Activated CD8-positive, alpha-beta T cell treated with anti-CD3 and anti-CD28 coated beads for 36 hours (primary cell): Measurements from ENCODE around the gene CMTM3. TPM values are rescaled to one million over a fixed set of nuclear protein-coding genes. Genes with fewer than 3 reads are reported as not detected.

Experiments
- ATAC-seq: fragments of 200-7000 bp; cut with Tn5 transposase; one replicate; pipeline ENCODE4 v1.10.0; 2021; ENCODE audit warnings: mild to moderate bottlenecking, moderate library complexity
- CTCF ChIA-PET: fragments of 350-600 bp; sonication (Branson Sonifier 250); formaldehyde crosslinking; loops from one replicate; lab custom pipeline; 2021; ENCODE audit warnings: antibody characterized with exemption; lab: Charles Lee
- POLR2A ChIA-PET: fragments of 350-600 bp; sonication (Branson Sonifier 250); formaldehyde crosslinking; loops from one replicate; lab custom pipeline; 2021; ENCODE audit warnings: antibody characterized with exemption; lab: Charles Lee
- DNase-seq: peaks from one replicate; pipeline ENCODE4 v3.0.0-alpha.2; 2020
- H3K27ac Mint-ChIP-seq: one replicate; pipeline ENCODE4 v1.8.0; 2021; ENCODE audit warnings: mild to moderate bottlenecking, mixed read lengths
- H3K27me3 Mint-ChIP-seq: one replicate; pipeline ENCODE4 v1.8.0; 2021; ENCODE audit warnings: mixed read lengths
- H3K36me3 Mint-ChIP-seq: one replicate; pipeline ENCODE4 v1.8.0; 2021; ENCODE audit warnings: low read depth, mixed read lengths
- H3K4me1 Mint-ChIP-seq: one replicate; pipeline ENCODE4 v1.8.0; 2021; ENCODE audit warnings: low read depth, mixed read lengths
- H3K4me3 Mint-ChIP-seq: one replicate; pipeline ENCODE4 v1.8.0; 2021; ENCODE audit warnings: mild to moderate bottlenecking, moderate library complexity, mixed read lengths
- H3K9me3 Mint-ChIP-seq: one replicate; pipeline ENCODE4 v1.8.0; 2021; ENCODE audit warnings: mixed read lengths
- CTCF ChIP-seq: fragments of 200-600 bp; IDR thresholded peaks from one replicate; pipeline ENCODE4 v1.8.0; 2022; ENCODE audit warnings: antibody characterized with exemption, mild to moderate bottlenecking
- intact Hi-C: fragments of 100-400 bp; cut with micrococcal nuclease; formaldehyde crosslinking; loops from one replicate; pipeline ENCODE4 v1.10.0; 2022
- total RNA-seq, 2 experiments: library from RNA; stranded (reverse); gene quantifications; one replicate each; pipeline ENCODE4 v1.2.3, GENCODE V29; 2021

The CMTM3 gene
- total RNA-seq, 2 experiments from 2014 or later: 48.0 to 49.4 TPM

DNA sequence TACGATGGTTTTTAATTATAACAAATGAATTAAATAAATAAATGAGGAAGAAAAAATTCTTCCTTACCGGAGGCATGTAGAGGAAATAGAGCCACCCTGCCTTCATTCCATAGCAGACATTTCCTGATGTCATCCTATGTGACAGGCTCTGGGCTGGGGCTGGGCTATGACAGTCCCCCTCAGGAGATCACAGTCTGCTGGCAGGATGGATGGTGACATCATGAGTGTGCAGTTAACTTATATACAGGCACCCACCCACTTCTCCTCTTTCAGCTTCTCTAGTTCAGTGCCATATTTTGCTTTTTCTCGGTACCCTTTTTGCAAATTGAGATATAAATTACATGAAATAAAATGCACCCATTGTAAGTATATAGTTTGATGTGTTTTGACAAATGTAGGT is 6.4 kb upstream of the CMTM3 start:
- Mint-ChIP-seq H3K4me1 (peaks cover 37% of the 10 kb centered on the region), H3K4me3 (no peak overlapping the region), H3K9me3 (peaks cover 6% of the 10 kb centered on the region), H3K27me3 (no peaks in the 10 kb centered on the region), H3K27ac (peak overlapping the region; percentile 71), H3K36me3 (peaks cover 2% of the 10 kb centered on the region)
- POLR2A ChIA-PET: interaction anchor here (1.1 to 1.6 kb wide), 2 partner anchors 19 to 46 kb away, joined by 3 to 5 read pairs; partner anchors contain the start of genes CKLF and CMTM2
- peak; percentile 78 for ATAC-seq
- no peak for TF ChIP-seq CTCF
- CTCF ChIA-PET: interaction anchor here (0.9 to 4.2 kb wide), 7 partner anchors 8 to 76 kb away, joined by 3 to 22 read pairs (median 5); no protein-coding TSS in a partner anchor
- peak; percentile 57 for DNase-seq
- intact Hi-C loops: no loop called here

GRCh38 chr16:66599726-66600125 is 4.8 kb upstream of the CMTM3 start:
- intact Hi-C loops: loop anchor here (5.0 kb wide), 1 partner anchor 47 kb away; the partner anchor contains the start of genes CKLF and TK2
- DNase-seq (peak; percentile 49), ATAC-seq (no peak)
- POLR2A ChIA-PET: interaction anchor here (0.9 to 1.0 kb wide), 2 partner anchors 48 to 52 kb away, joined by 3 read pairs; partner anchors contain the start of gene CKLF
- Mint-ChIP-seq H3K27me3 (no peaks in the 10 kb centered on the region), H3K36me3 (peaks cover 2% of the 10 kb centered on the region), H3K27ac (no peak overlapping the region), H3K4me3 (no peak overlapping the region), H3K9me3 (peaks cover 6% of the 10 kb centered on the region), H3K4me1 (peaks cover 41% of the 10 kb centered on the region)
- no peak for TF ChIP-seq CTCF
- CTCF ChIA-PET: interaction anchor here (4.2 kb wide), 1 partner anchor 10 kb away, joined by 22 read pairs; no protein-coding TSS in a partner anchor

DNA sequence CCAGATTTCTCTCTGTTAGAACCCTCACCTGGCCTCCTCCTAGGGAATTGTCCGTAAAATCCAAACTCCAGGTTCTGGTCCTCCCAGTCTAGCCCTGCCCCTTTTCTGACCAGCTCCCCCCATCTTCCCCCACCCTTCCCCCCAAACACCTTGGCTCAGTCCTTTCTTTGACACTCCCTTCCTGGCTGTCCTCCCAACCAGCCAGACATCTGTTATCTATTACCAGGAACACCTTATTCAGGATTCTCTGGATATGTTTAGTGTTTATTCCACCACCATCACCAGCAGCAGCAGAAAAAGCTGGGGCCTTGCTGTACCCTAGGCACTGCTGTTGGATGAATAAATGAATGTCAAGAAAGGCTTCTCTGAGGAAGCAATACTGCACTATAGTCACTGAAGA is 4.0 kb upstream of the CMTM3 start:
- ATAC-seq (no peak), DNase-seq (no peak)
- ChIA-PET CTCF (interaction anchor here (1.3 to 4.2 kb wide), 2 partner anchors 10 to 19 kb away, joined by 3 to 22 read pairs; no protein-coding TSS in a partner anchor), POLR2A (interaction anchor here (1.2 kb wide), 1 partner anchor 10 kb away, joined by 5 read pairs; no protein-coding TSS in a partner anchor)
- Mint-ChIP-seq H3K27me3 (no peaks in the 10 kb centered on the region), H3K4me3 (no peak overlapping the region), H3K4me1 (peaks cover 36% of the 10 kb centered on the region), H3K36me3 (peaks cover 2% of the 10 kb centered on the region), H3K9me3 (peaks cover 6% of the 10 kb centered on the region), H3K27ac (no peak overlapping the region)
- intact Hi-C loops: loop anchor here (5.0 kb wide), 1 partner anchor 48 kb away; the partner anchor contains the start of genes CKLF and TK2
- no peak for TF ChIP-seq CTCF

DNA sequence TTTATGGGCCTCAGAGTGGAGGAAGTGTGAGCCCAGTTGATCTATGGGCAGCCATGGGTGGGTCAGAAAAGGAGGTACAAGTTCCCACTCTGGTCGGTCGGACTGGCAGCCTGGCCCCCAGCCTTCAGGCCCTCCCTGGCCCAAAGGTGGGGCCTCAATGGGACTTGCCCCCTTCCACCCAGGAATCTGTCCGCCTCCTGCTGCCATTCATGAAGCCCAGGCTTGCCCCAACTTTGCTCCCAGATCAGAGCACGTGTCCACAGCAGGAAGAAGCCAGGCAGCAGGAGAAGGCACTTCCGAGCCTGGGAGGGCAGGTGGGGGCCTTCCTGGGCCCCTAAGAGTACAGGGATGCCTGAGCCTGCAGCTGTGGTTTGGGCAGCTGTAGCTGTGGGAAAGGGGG is 3.0 kb upstream of the CMTM3 start:
- no peak for ATAC-seq
- no peak for DNase-seq
- ChIA-PET CTCF (interaction anchor here (1.3 to 1.4 kb wide), 2 partner anchors 11 to 20 kb away, joined by 3 to 5 read pairs; no protein-coding TSS in a partner anchor), POLR2A (interaction anchor here (0.5 to 1.2 kb wide), 2 partner anchors 11 to 19 kb away, joined by 3 to 5 read pairs; no protein-coding TSS in a partner anchor)
- no peak for TF ChIP-seq CTCF
- H3K9me3 Mint-ChIP-seq: peaks cover 6% of the 10 kb centered on the region
- H3K36me3 Mint-ChIP-seq: peaks cover 7% of the 10 kb centered on the region
- H3K27ac Mint-ChIP-seq: no peak overlapping the region
- peaks cover 45% of the 10 kb centered on the region for H3K4me1 Mint-ChIP-seq
- no peak overlapping the region for H3K4me3 Mint-ChIP-seq
- intact Hi-C loops: loop anchor here (5.0 kb wide), 1 partner anchor 49 kb away; the partner anchor contains the start of genes CKLF and TK2
- no peaks in the 10 kb centered on the region for H3K27me3 Mint-ChIP-seq
